ENCODE measurements around the gene PIK3R5. TPM values are rescaled to one million over a fixed set of nuclear protein-coding genes. Genes with fewer than 3 reads are reported as not detected.
A peak's percentile ranks its signal among the peaks of the same experiment; 100 is the strongest.

The PIK3R5 gene
- polyA plus RNA-seq, 3 donors: 32.1 to 127 (median 47.5) TPM

GRCh38 chr17:8896641-8897635, 68.6 kb downstream of the PIK3R5 start:
- Histone ChIP-seq H4K20me1 (ENCODE audit: insufficient read depth, low read length) (peaks cover 99% of the 10 kb centered on the region), H3K27ac (ENCODE audit: low read depth in 1 of 2, low read length in 2 of 2) (peak overlapping the region in 1 of 2 donors; percentile 10), H3K27me3 (ENCODE audit: control insufficient read depth in 2 of 2, insufficient read depth in 2 of 2, low read length in 2 of 2) (no peaks in the 10 kb centered on the region), H3K9me3 (replicated peaks in 1 of 2; ENCODE audit: control insufficient read depth in 1 of 2, insufficient read depth in 1 of 2, low read length in 2 of 2) (no peaks in the 10 kb centered on the region), H3K4me2 (replicated peaks; ENCODE audit: extremely low read depth, low read length, poor library complexity, severe bottlenecking) (no peak overlapping the region), H3K9ac (ENCODE audit: insufficient read depth, low read length, poor library complexity, severe bottlenecking) (no peak overlapping the region), H3K79me2 (ENCODE audit: insufficient read depth, low read length) (no peaks in the 10 kb centered on the region), H3K4me3 (replicated peaks in 1 of 3; ENCODE audit: low read depth in 2 of 3, low read length in 3 of 3) (no peak overlapping the region), H3K36me3 (replicated peaks in 1 of 2; ENCODE audit: control insufficient read depth in 1 of 2, insufficient read depth in 2 of 2, low read length in 2 of 2) (peaks cover 84 to 100% of the 10 kb centered on the region in 2 donors), H2AFZ (ENCODE audit: insufficient read depth, low read depth, low read length, poor library complexity, severe bottlenecking) (no peak overlapping the region), H3K4me1 (ENCODE audit: control insufficient read depth in 1 of 2, insufficient read depth in 2 of 2, low read length in 2 of 2) (peaks cover 13 to 27% of the 10 kb centered on the region in 2 donors)
- TF ChIP-seq CTCF (IDR thresholded peaks at IDR 0.05): no peak
- Mint-ChIP-seq H3K9me3 (peaks cover 0 to 1% (median 0%) of the 10 kb centered on the region in 7 donors), H3K27ac (peak overlapping the region in 4 of 7 donors; percentile 4 to 73 (median 40)), H3K4me3 (no peak overlapping the region), H3K36me3 (peaks cover 96 to 99% of the 10 kb centered on the region in 2 donors), H3K4me1 (peaks cover 45% of the 10 kb centered on the region), H3K27me3 (ENCODE audit: low read depth in 3 of 3) (no peaks in the 10 kb centered on the region)
- intact Hi-C loops (cut with micrococcal nuclease): no loop called here
- no peak for DNase-seq
- WGBS (ENCODE audit: insufficient coverage): 95% methylated on average over 9 of the region's 12 CpGs

- no peak overlapping the region for H3K4me3 ChIP-seq (replicated peaks in 1 of 3; ENCODE audit: low read depth in 2 of 3, low read length in 3 of 3)
- no peak overlapping the region for H3K27ac Mint-ChIP-seq
- no peak overlapping the region for H3K9ac ChIP-seq (ENCODE audit: insufficient read depth, low read length, poor library complexity, severe bottlenecking)
- intact Hi-C loops (cut with micrococcal nuclease): no loop called here
- no peaks in the 10 kb centered on the region for H3K27me3 Mint-ChIP-seq (ENCODE audit: low read depth in 3 of 3)
- no peaks in the 10 kb centered on the region for H3K9me3 ChIP-seq (replicated peaks in 1 of 2; ENCODE audit: control insufficient read depth in 1 of 2, insufficient read depth in 1 of 2, low read length in 2 of 2)
- WGBS (ENCODE audit: insufficient coverage): 80% methylated on average over 1 of the region's 3 CpGs
- H3K27ac ChIP-seq (ENCODE audit: low read depth in 1 of 2, low read length in 2 of 2): peak overlapping the region in 1 of 2 donors; percentile 53
- DNase-seq: no peak
- peaks cover 13 to 27% of the 10 kb centered on the region in 2 donors for H3K4me1 ChIP-seq (ENCODE audit: control insufficient read depth in 1 of 2, insufficient read depth in 2 of 2, low read length in 2 of 2)
- H3K27me3 ChIP-seq (ENCODE audit: control insufficient read depth in 2 of 2, insufficient read depth in 2 of 2, low read length in 2 of 2): no peaks in the 10 kb centered on the region
- H3K9me3 Mint-ChIP-seq: no peaks in the 10 kb centered on the region
- H2AFZ ChIP-seq (ENCODE audit: insufficient read depth, low read depth, low read length, poor library complexity, severe bottlenecking): no peak overlapping the region
- no peaks in the 10 kb centered on the region for H3K79me2 ChIP-seq (ENCODE audit: insufficient read depth, low read length)
- H3K36me3 Mint-ChIP-seq: peaks cover 94 to 99% of the 10 kb centered on the region in 2 donors
- peaks cover 46% of the 10 kb centered on the region for H3K4me1 Mint-ChIP-seq
- H3K4me2 ChIP-seq (replicated peaks; ENCODE audit: extremely low read depth, low read length, poor library complexity, severe bottlenecking): no peak overlapping the region
- H3K4me3 Mint-ChIP-seq: no peak overlapping the region
- H3K36me3 ChIP-seq (replicated peaks in 1 of 2; ENCODE audit: control insufficient read depth in 1 of 2, insufficient read depth in 2 of 2, low read length in 2 of 2): peaks cover 83 to 100% of the 10 kb centered on the region in 2 donors
- no peak for TF ChIP-seq CTCF (IDR thresholded peaks at IDR 0.05)
- peaks cover 99% of the 10 kb centered on the region for H4K20me1 ChIP-seq (ENCODE audit: insufficient read depth, low read length)
Observed at GRCh38 chr17:8896087-8896486, 69.4 kb downstream of the PIK3R5 start.
